Endothelial cell of umbilical vein (primary cell): ENCODE measurements around the gene ZBTB7C. TPM values are rescaled to one million over a fixed set of nuclear protein-coding genes. Genes with fewer than 3 reads are reported as not detected.

Source experiments
- BruUV-seq: library from RNA; stranded (reverse); fragments of 400-500 nt; replicated peaks from 2 replicates; lab custom pipeline; 2021; lab: Mats Ljungman, UMichigan
- CTCF ChIA-PET: fragments of 300-600, 350-600 bp; sonication (Branson Sonifier 250); formaldehyde crosslinking; loops from one replicate; lab custom pipeline; 2021; ENCODE audit warnings: antibody characterized with exemption, inconsistent platforms; lab: Charles Lee
- POLR2A ChIA-PET: fragments of 300-600, 350-600 bp; sonication (Branson Sonifier 250); formaldehyde crosslinking; loops from one replicate; lab custom pipeline; 2021; ENCODE audit warnings: antibody characterized with exemption, inconsistent platforms; lab: Charles Lee
- DNase-seq: peaks from one replicate; pipeline ENCODE4 v3.0.0-alpha.2; 2011; ENCODE audit warnings: low read depth, low spot score
- FAIRE-seq: peaks from 2 replicates; lab custom pipeline; 2011; peaks lifted over from hg19 to GRCh38; lab: Jason Lieb, UNC
- H2AFZ ChIP-seq: 2 replicates; pipeline ENCODE4 v1.6.0; 2012; ENCODE audit warnings: low read depth, low read length, control low read depth, inconsistent platforms
- H3K27ac ChIP-seq: 2 replicates; pipeline ENCODE4 v1.5.1; 2011; ENCODE audit warnings: low read depth, mild to moderate bottlenecking, control low read depth, low read length, moderate library complexity; ENCODE audit not compliant: insufficient read depth
- H3K27me3 ChIP-seq, 2 experiments: 2 replicates each; pipeline versions ENCODE4 v1.6.0 to v1.6.1; 2011; ENCODE audit warnings: low read length in 2 of 2, mixed read lengths in 1 of 2; ENCODE audit not compliant: control insufficient read depth in 2 of 2, insufficient read depth in 2 of 2
- H3K36me3 ChIP-seq, 2 experiments: 2 replicates in 1 of 2; 3 replicates in 1 of 2; pipeline ENCODE4 v1.5.1; 2011; ENCODE audit warnings: low read length in 2 of 2, mild to moderate bottlenecking in 1 of 2, moderate library complexity in 1 of 2; ENCODE audit not compliant: control insufficient read depth in 2 of 2, insufficient read depth in 2 of 2; ENCODE audit errors: extremely low read depth in 1 of 2
- H3K4me1 ChIP-seq: 3 replicates; pipeline ENCODE4 v1.5.1; 2011; ENCODE audit warnings: mild to moderate bottlenecking, low read length; ENCODE audit not compliant: control insufficient read depth, insufficient read depth; ENCODE audit errors: extremely low read depth
- H3K4me2 ChIP-seq: 2 replicates; pipeline ENCODE4 v1.6.1; 2011; ENCODE audit warnings: low read length, control low read depth, mixed read lengths; ENCODE audit not compliant: insufficient read depth
- H3K4me3 ChIP-seq, 3 experiments: fragments of 200-600 bp in 1 of 3; sonication (generic), shearing (Covaris generic) in 1 of 3; replicated peaks in 1 of 3; 2 replicates each; pipeline ENCODE4 v1.5.1; 2011 to 2016; ENCODE audit warnings: control low read depth in 3 of 3, low read length in 3 of 3, mild to moderate bottlenecking in 2 of 3, inconsistent platforms in 1 of 3, low read depth in 1 of 3, moderate library complexity in 1 of 3; ENCODE audit not compliant: insufficient read depth in 1 of 3
- H3K79me2 ChIP-seq: 2 replicates; pipeline ENCODE4 v1.6.0; 2012; ENCODE audit warnings: low read length, inconsistent platforms; ENCODE audit not compliant: control insufficient read depth, insufficient read depth
- H3K9ac ChIP-seq: replicated peaks from 2 replicates; pipeline ENCODE3; 2011; ENCODE audit warnings: low read length, control low read depth; ENCODE audit not compliant: insufficient read depth; ENCODE audit errors: extremely low read depth
- H3K9me1 ChIP-seq: replicated peaks from 3 replicates; pipeline ENCODE4 v1.6.0; 2011; ENCODE audit warnings: mild to moderate bottlenecking, low read length; ENCODE audit not compliant: control insufficient read depth, insufficient read depth; ENCODE audit errors: extremely low read depth
- H3K9me3 ChIP-seq: replicated peaks from 2 replicates; pipeline ENCODE4 v1.5.1; 2012; ENCODE audit warnings: low read length, inconsistent platforms; ENCODE audit not compliant: control insufficient read depth, insufficient read depth
- H4K20me1 ChIP-seq: replicated peaks from 2 replicates; pipeline ENCODE3; 2011; ENCODE audit warnings: mild to moderate bottlenecking, low read length; ENCODE audit not compliant: control insufficient read depth, insufficient read depth; ENCODE audit errors: extremely low read depth
- EZH2 ChIP-seq: IDR thresholded peaks from 2 replicates; pipeline ENCODE4 v1.6.1; 2012; ENCODE audit warnings: borderline replicate concordance, low read depth, mild to moderate bottlenecking, moderate library complexity, low read length, inconsistent platforms; ENCODE audit not compliant: severe bottlenecking
- FOS ChIP-seq: IDR thresholded peaks from 2 replicates; pipeline ENCODE4 v1.6.1; 2011; ENCODE audit warnings: mild to moderate bottlenecking, low read length, moderate library complexity, borderline replicate concordance; ENCODE audit not compliant: insufficient read depth
- GATA2 ChIP-seq: IDR thresholded peaks from 2 replicates; pipeline ENCODE4 v1.7.0; 2011; ENCODE audit warnings: low read depth, mild to moderate bottlenecking, moderate library complexity, mixed read lengths, low read length; ENCODE audit not compliant: insufficient read length, insufficient read depth
- JUN ChIP-seq: IDR thresholded peaks from 2 replicates; pipeline ENCODE4 v1.6.1; 2011; ENCODE audit warnings: borderline replicate concordance, low read depth; ENCODE audit not compliant: insufficient read length, insufficient read depth
- MYC ChIP-seq: IDR thresholded peaks from one replicate; pipeline ENCODE4 v1.6.1; 2011; ENCODE audit warnings: mild to moderate bottlenecking, low read depth, low read length
- POLR2A ChIP-seq: IDR thresholded peaks from 2 replicates; pipeline ENCODE4 v1.6.1; 2012; ENCODE audit warnings: low read depth, mild to moderate bottlenecking, control low read depth, low read length
- POLR2AphosphoS5 ChIP-seq: IDR thresholded peaks from 2 replicates; pipeline ENCODE4 v1.6.1; 2012; ENCODE audit warnings: low read depth, mild to moderate bottlenecking, control low read depth, low read length, moderate library complexity; ENCODE audit not compliant: insufficient read depth
- dilution Hi-C: fragments of 300-500 bp; cut with MboI; formaldehyde crosslinking; loops from one replicate; pipeline ENCODE4 v1.15.0; 2019; ENCODE audit warnings: low sequenced_read_pairs; ENCODE audit not compliant: extremely low pct_ligation_motif_present
- intact Hi-C: fragments of 100-400 bp; cut with micrococcal nuclease; formaldehyde crosslinking; loops from one replicate; pipeline ENCODE4 v1.10.0; 2022
- polyA plus RNA-seq, 4 experiments: library from polyadenylated mRNA; depleted of rRNA in 3 of 4; stranded (reverse) in 3 of 4; unstranded in 1 of 4; fragments of >200 nt; gene quantifications; 2 replicates each; pipeline versions ENCODE4 v1.2.1 to v1.2.3, GENCODE V29; 2011 to 2012; ENCODE audit warnings: missing spikeins in 1 of 4
- total RNA-seq: library from RNA; stranded (reverse); gene quantifications from 2 replicates; pipeline ENCODE4 v1.2.3, GENCODE V29; 2021
- TF ChIP-seq, protein P1 (sequence below): IDR thresholded peaks from 2 replicates; pipeline ENCODE4 v1.6.1; 2011; ENCODE audit not compliant: insufficient read depth, insufficient read length
- TF ChIP-seq, protein P2 (sequence below), 2 donors: IDR thresholded peaks; 1 replicate in 1 of 2; 2 replicates in 1 of 2; pipeline ENCODE4 v1.5.1; 2011; ENCODE audit warnings: low read length in 2 of 2, mild to moderate bottlenecking in 2 of 2, moderate library complexity in 2 of 2, control low read depth in 1 of 2, inconsistent platforms in 1 of 2, low read depth in 1 of 2; ENCODE audit not compliant: insufficient read depth in 1 of 2; ENCODE audit errors: extremely low read depth in 1 of 2

Gene ZBTB7C
- total and polyA plus RNA-seq, 2 donors (not counting 3 experiments of a cell fraction or from before 2014, with no cell fraction given): not detected

DNA sequence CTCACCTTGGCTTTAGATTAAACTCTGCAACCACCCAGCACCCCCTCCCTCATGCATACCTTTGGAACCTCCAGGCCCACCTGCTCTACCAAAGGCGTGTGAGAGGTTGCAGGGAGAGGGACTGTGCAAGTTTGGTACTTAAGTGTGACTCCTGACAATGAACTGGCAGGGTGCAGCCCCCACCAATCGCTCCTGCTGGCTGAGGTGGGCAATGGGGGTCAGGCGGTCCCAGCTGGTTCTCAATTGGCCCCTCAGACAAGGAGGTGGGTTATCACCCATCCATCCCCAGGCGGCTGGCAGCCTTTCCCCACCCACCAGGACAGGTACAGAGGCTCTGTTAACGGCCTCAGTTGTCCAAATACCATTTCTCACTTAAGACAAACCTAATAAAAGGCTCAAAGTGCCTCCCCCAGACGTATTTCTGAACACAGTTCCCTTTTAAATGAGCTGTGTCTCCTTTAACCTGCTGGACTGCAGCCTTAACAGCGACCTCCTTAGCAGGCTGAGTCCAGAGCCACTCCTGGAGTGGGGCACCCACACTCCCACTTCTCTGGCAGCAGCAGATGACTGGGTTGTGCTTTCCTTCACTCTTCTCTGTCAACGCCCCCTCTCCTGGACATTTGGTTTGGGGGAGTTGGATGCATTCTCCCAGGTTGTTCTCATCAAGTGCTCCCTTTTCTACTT lies 309.6 kb downstream of the ZBTB7C start:
- FAIRE-seq (no peak), DNase-seq (no peak)
- no peaks in the 10 kb centered on the region for H4K20me1 ChIP-seq
- no peak overlapping the region for H3K4me3 ChIP-seq
- H3K79me2 ChIP-seq: no peaks in the 10 kb centered on the region
- TF ChIP-seq POLR2AphosphoS5 (no peak), JUN (no peak), FOS (no peak), MYC (no peak), GATA2 (no peak), EZH2 (no peak), POLR2A (no peak)
- TF ChIP-seq, protein P1, sequence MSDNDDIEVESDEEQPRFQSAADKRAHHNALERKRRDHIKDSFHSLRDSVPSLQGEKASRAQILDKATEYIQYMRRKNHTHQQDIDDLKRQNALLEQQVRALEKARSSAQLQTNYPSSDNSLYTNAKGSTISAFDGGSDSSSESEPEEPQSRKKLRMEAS: no peak
- TF ChIP-seq, protein P2, sequence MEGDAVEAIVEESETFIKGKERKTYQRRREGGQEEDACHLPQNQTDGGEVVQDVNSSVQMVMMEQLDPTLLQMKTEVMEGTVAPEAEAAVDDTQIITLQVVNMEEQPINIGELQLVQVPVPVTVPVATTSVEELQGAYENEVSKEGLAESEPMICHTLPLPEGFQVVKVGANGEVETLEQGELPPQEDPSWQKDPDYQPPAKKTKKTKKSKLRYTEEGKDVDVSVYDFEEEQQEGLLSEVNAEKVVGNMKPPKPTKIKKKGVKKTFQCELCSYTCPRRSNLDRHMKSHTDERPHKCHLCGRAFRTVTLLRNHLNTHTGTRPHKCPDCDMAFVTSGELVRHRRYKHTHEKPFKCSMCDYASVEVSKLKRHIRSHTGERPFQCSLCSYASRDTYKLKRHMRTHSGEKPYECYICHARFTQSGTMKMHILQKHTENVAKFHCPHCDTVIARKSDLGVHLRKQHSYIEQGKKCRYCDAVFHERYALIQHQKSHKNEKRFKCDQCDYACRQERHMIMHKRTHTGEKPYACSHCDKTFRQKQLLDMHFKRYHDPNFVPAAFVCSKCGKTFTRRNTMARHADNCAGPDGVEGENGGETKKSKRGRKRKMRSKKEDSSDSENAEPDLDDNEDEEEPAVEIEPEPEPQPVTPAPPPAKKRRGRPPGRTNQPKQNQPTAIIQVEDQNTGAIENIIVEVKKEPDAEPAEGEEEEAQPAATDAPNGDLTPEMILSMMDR (IDR thresholded peaks at IDR 0.05; ENCODE audit: extremely low read depth in 1 of 2, insufficient read depth in 1 of 2, low read depth in 1 of 2, low read length in 2 of 2): no peak
- ChIA-PET CTCF (no interaction called here), POLR2A (no interaction called here)
- peaks cover 4 to 7% of the 10 kb centered on the region in 2 experiments for H3K27me3 ChIP-seq
- dilution Hi-C loops (no loop called here), intact Hi-C loops (no loop called here)
- no peaks in the 10 kb centered on the region for H3K9me3 ChIP-seq
- no peak overlapping the region for H3K9ac ChIP-seq
- H3K27ac ChIP-seq: no peak overlapping the region
- H3K4me2 ChIP-seq: no peak overlapping the region
- H3K36me3 ChIP-seq: no peaks in the 10 kb centered on the region
- no peak overlapping the region for H2AFZ ChIP-seq
- H3K9me1 ChIP-seq: no peaks in the 10 kb centered on the region
- no TSS peak for BruUV-seq
- peaks cover 2% of the 10 kb centered on the region for H3K4me1 ChIP-seq
